Lung (tissue), 12 donors: ENCODE measurements around the gene SLC7A11. TPM values are rescaled to one million over a fixed set of nuclear protein-coding genes. Genes with fewer than 3 reads are reported as not detected.
"Not testable (repeated sequence)": the region's sequence is repeated elsewhere in the genome, so short reads cannot be mapped to it uniquely, and the experiment has no call there.

Source experiments
- ATAC-seq: fragments of 200-7000 bp; cut with Tn5 transposase; one replicate; pipeline ENCODE4 v1.9.1; 2020; ENCODE audit warnings: moderate number of reproducible peaks; ENCODE audit not compliant: insufficient read depth, low FRiP score
- DNase-seq, 3 donors: peaks; one replicate each; pipeline ENCODE4 v3.0.0-alpha.2; 2013 to 2017
- H3K27ac ChIP-seq, 2 donors: one replicate each; pipeline ENCODE4 v1.5.1; 2013; ENCODE audit warnings: mild to moderate bottlenecking in 2 of 2, moderate library complexity in 2 of 2, control low read depth in 1 of 2, inconsistent platforms in 1 of 2, low read depth in 1 of 2, low read length in 1 of 2
- H3K27me3 ChIP-seq, 3 donors: one replicate each; pipeline ENCODE4 v1.5.1; 2013; ENCODE audit warnings: low read length in 2 of 3; ENCODE audit not compliant: control insufficient read depth in 3 of 3, insufficient read depth in 3 of 3
- H3K36me3 ChIP-seq, 4 donors: one replicate each; pipeline ENCODE4 v1.5.1; 2013; ENCODE audit warnings: low read length in 4 of 4, mild to moderate bottlenecking in 1 of 4, moderate library complexity in 1 of 4; ENCODE audit not compliant: control insufficient read depth in 4 of 4, insufficient read depth in 4 of 4
- H3K4me1 ChIP-seq, 5 donors: one replicate each; pipeline ENCODE4 v1.5.1; 2013; ENCODE audit warnings: low read length in 5 of 5, mild to moderate bottlenecking in 2 of 5, moderate library complexity in 1 of 5; ENCODE audit not compliant: control insufficient read depth in 5 of 5, insufficient read depth in 5 of 5
- H3K4me3 ChIP-seq: one replicate; pipeline ENCODE4 v1.5.1; 2013; ENCODE audit warnings: mild to moderate bottlenecking, control low read depth, moderate library complexity
- H3K9ac ChIP-seq, 2 donors: one replicate each; pipeline ENCODE4 v1.5.1; 2013; ENCODE audit warnings: low read length in 2 of 2, control low read depth in 1 of 2; ENCODE audit not compliant: insufficient read depth in 1 of 2
- H3K9me3 ChIP-seq, 4 donors: one replicate each; pipeline ENCODE4 v1.5.1; 2013; ENCODE audit warnings: low read length in 3 of 4, mild to moderate bottlenecking in 1 of 4, moderate library complexity in 1 of 4; ENCODE audit not compliant: control insufficient read depth in 4 of 4, insufficient read depth in 3 of 4
- WGBS, 2 donors: extraction: QIAGEN DNeasy Blood & Tissue Kit; methylation state at CpG; one replicate each; pipeline ENCODE4 v1.1.7; 2013; 5-methylcytosine and 5-hydroxymethylcytosine counted together
- polyA plus RNA-seq, 2 donors: library from polyadenylated mRNA; stranded (reverse); fragments of 200-250 nt; gene quantifications; one replicate each; pipeline ENCODE4 v1.2.1, GENCODE V29; 2013
- total RNA-seq, 2 donors: library from RNA; depleted of rRNA in 1 of 2; stranded (reverse); fragments of >200 nt in 1 of 2; gene quantifications; one replicate each; pipeline ENCODE4 v1.2.1, GENCODE V29; 2014 to 2021
- TF ChIP-seq, protein P1 (sequence below): IDR thresholded peaks from 2 replicates; pipeline ENCODE4 v1.5.1; 2012; ENCODE audit warnings: mild to moderate bottlenecking; ENCODE audit errors: control extremely low read depth, extremely low read depth
- donor health status: control.
- donor health status: control.
- donor health status: Bipolar disorder and iron deficiency.
- donor health status: healthy.
- donor health status: DM: yes; HTN: yes; CAD: no.

Gene SLC7A11
- total and polyA plus RNA-seq, 4 donors = 2.0 to 6.7 (median 2.9) TPM

DNA sequence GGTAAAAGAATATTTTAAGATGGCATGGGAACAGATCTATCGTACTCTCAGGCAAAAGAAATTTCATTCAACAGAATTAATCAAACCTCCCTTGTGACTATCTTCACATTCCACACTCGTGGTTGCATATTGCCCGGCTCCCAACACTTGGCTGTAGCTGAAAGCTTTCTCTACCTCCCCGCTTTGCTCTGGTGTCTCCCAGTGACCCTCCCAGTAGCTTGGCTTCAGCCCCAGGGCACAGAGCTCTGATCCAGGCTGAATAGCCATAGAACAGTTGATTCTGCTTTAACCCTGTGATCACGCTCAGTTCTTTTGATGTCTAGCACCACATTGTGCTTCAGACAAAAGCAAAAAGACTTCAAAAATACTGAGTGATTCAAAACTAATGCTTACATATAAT lies 24.6 kb downstream of the SLC7A11 start:
- TF ChIP-seq, protein P1, sequence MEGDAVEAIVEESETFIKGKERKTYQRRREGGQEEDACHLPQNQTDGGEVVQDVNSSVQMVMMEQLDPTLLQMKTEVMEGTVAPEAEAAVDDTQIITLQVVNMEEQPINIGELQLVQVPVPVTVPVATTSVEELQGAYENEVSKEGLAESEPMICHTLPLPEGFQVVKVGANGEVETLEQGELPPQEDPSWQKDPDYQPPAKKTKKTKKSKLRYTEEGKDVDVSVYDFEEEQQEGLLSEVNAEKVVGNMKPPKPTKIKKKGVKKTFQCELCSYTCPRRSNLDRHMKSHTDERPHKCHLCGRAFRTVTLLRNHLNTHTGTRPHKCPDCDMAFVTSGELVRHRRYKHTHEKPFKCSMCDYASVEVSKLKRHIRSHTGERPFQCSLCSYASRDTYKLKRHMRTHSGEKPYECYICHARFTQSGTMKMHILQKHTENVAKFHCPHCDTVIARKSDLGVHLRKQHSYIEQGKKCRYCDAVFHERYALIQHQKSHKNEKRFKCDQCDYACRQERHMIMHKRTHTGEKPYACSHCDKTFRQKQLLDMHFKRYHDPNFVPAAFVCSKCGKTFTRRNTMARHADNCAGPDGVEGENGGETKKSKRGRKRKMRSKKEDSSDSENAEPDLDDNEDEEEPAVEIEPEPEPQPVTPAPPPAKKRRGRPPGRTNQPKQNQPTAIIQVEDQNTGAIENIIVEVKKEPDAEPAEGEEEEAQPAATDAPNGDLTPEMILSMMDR = no peak
- Histone ChIP-seq H3K4me1 (peaks cover 0 to 12% (median 0%) of the 10 kb centered on the region in 5 donors), H3K36me3 (no peaks in the 10 kb centered on the region), H3K4me3 (no peak overlapping the region), H3K9me3 (no peaks in the 10 kb centered on the region), H3K27ac (no peak overlapping the region), H3K27me3 (no peaks in the 10 kb centered on the region), H3K9ac (no peak overlapping the region)
- no peak for ATAC-seq
- DNase-seq = no peak
- WGBS, 2 donors = 90 to 93% methylated on average over 5 of the region's 5 CpGs

DNA sequence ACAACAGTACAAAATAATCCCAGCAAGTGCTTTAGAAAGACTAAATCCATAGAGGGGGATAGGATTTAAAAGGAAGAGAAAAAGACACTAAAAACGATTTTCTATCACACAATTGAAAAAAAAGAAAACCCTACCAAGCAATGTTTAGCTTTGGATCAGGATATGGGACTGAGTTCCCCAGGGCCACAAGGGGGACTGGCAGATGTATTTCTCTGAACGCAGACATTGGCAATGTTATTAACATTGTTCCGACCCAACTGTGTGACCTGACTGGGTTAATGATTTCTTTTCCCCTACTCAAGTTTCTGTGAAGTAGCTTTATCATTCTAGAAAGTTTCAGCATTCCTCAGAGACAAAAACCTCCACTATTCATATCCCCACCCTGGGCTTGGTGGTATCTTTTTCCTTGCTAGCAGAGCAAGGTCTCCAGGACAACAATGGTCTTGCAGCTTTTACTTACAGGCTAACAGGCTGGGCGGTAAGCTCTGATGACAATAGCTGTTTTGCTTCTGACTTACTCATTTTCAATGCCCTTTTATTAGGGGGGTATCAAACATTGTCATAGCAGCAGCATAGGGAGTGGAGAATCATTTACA lies 25.8 kb downstream of the SLC7A11 start:
- no peaks in the 10 kb centered on the region for H3K27me3 ChIP-seq
- no peak overlapping the region for H3K4me3 ChIP-seq
- WGBS, 2 donors = 70 to 79% methylated on average over 4 of the region's 4 CpGs
- H3K9ac ChIP-seq = no peak overlapping the region
- DNase-seq = peak in 1 of 3 donors; percentile 15
- ATAC-seq = no peak
- no peaks in the 10 kb centered on the region for H3K9me3 ChIP-seq
- peaks cover 0 to 2% (median 0%) of the 10 kb centered on the region in 5 donors for H3K4me1 ChIP-seq
- no peak overlapping the region for H3K27ac ChIP-seq
- TF ChIP-seq, protein P1 = no peak
- no peaks in the 10 kb centered on the region for H3K36me3 ChIP-seq

DNA sequence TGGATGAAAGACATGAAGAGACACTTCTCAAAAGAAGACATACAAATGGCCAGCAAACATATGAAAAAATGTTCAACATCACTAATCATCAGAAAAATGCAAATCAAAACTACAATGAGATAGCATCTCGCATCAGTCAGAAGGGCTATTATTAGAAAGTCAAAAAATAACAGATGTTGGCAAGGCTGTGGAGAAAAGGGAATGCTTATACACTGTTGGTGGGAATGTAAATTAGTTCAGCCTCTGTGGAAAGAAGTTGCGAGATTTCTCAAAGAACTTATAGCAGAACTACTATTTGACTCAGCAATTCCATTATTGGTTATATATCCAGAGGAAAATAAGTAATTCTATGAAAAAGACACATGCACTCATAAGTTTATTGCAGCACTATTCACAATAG lies 31.6 kb downstream of the SLC7A11 start:
- not testable (repeated sequence) for H3K4me3 ChIP-seq, H3K27ac ChIP-seq, H3K4me1 ChIP-seq, H3K9me3 ChIP-seq, H3K36me3 ChIP-seq, DNase-seq, H3K27me3 ChIP-seq, ATAC-seq, H3K9ac ChIP-seq
- WGBS, 2 donors = 78 to 86% methylated on average over 2 of the region's 2 CpGs

DNA sequence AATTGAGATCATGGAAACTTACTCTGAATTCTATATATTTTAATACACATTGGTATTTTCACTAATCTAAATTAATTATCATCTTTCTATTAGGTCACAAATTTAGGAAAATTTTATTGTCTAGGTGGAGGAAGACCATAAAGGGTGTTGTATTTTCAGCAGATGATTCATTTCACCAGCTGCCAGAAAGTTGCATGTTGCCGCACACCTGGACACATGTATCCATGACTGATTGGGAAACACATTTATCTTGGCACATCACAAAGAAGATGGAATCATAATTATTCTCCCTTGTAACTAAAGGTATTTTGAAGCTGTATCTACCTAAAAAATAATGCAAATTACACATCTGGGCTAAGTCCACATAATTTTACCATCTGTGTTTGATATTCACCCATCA lies 33.1 kb downstream of the SLC7A11 start:
- H3K27ac ChIP-seq = no peak overlapping the region
- no peak overlapping the region for H3K9ac ChIP-seq
- H3K4me3 ChIP-seq = no peak overlapping the region
- no peaks in the 10 kb centered on the region for H3K9me3 ChIP-seq
- no peaks in the 10 kb centered on the region for H3K4me1 ChIP-seq
- H3K27me3 ChIP-seq = no peaks in the 10 kb centered on the region
- DNase-seq (no peak), ATAC-seq (no peak)
- TF ChIP-seq, protein P1 = no peak
- no peaks in the 10 kb centered on the region for H3K36me3 ChIP-seq
- 98 to 100% methylated on average over 1 of the region's 1 CpG for WGBS, 2 donors
